HG03025 (cell line): ENCODE measurements around the gene CCNY.

Source experiments
- ATAC-seq: cut with Tn5 transposase; IDR thresholded peaks from one replicate; pipeline ENCODE4 v1.9.1; 2021; ENCODE audit warnings: mild to moderate bottlenecking, moderate library complexity; ENCODE audit not compliant: unreplicated experiment, low FRiP score

The CCNY gene

DNA sequence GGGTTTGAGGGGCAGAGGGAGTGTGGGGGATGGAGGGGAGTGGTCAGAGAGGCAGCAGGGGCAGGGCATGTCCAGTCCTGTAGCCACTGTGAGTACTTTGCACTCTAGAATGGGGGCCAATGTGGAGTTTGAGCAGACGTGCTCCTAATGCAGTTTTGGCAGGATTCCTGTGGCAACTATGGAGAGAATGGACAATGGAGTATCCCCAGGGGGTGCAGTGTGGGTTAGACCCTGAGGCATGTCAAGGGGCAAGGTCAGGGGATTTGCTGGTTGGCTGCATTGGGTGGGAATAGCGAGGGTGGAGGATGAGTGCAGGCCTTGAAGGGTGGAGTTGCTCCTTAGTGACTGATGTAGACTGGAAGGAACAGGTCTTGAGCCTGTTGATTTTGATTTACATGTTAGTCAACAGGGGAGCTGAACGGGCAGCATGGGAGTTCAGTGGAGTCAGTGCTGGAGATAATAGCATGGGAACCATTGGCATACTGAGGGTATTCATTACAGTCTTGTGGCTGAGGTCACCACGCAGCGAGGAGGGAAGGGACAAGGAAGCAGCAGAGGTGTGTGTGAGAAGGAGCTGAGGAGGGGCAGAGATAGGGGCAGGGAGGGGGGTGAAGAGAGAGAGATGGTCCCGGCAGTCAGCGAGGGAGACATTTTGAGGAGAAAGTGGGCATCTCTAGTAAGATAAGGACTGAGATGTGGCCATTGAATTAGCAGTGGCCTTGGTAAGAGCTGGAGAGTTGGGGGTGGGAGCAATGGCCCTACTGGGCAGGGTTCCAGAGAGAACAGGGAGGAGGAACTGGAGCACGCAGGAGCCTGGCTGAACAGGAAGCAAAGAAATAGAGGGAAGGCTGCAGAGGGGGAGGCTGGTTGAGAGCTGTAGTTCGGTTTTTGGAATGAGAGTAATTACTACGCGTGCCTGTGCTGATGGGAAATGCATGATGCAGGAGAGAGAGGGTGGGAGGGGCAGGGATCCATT is 112.7 kb downstream of the CCNY start:
- no peak for ATAC-seq

DNA sequence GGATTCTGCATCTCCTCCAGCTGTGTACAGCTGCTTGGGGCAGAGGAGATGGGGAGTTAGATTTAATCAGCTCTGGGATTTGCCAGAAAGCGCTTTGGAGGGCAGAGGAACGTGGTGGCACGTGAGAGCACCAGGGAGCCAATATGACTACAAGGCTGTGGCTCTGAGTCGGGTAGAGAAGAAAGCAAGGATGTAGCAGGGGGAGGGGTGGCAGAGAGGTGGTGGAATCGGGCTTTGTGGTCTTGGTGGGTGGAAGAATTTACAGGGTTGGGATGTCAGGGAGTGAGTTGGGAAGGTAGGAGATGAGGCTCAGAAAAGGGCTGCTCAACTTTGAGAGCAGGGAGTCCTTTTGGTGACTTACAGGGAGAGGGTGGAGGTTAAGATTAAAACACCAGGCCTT is 113.6 kb downstream of the CCNY start:
- no peak for ATAC-seq

DNA sequence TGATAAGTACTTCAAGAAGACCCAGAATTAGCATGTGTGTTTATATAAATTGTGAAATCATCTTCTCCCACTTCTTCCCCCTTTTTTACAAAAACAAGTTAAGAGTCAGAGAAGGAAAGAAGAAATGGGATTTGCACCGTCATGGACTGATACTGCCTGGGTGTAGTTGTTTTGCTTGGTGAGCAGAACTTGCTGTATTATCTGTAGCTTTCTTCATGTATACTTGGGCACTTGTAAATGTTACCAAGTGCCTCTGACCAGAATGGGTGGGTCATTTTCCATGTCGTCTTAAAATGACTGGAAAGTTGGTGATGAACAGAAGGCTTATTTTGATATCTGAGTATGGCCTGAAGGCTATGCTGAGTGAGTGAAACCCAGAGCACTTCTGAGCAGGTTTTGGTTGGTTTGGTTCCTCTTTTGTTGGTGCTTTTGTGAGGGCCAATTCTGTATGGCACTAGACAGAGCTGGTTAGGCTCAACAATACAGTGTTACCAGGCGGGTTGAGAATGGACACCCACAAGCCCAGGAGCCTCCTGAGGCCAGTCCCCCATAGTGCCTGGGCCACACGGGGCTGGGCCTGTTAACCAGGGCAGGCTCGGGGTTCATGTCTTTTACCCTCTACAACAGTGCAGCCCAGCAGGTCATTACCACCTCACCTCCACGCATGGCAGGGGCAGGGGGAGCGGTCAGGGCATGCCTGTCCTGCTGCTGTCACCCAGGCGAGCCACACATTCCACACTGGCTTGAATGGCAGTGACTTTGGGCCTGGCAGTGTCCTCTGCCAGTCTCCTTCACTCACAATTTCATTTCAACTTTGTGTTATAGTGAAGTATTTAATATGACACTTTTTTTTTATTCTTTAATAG is 115.1 kb downstream of the CCNY start:
- ATAC-seq = peak; percentile 98

DNA sequence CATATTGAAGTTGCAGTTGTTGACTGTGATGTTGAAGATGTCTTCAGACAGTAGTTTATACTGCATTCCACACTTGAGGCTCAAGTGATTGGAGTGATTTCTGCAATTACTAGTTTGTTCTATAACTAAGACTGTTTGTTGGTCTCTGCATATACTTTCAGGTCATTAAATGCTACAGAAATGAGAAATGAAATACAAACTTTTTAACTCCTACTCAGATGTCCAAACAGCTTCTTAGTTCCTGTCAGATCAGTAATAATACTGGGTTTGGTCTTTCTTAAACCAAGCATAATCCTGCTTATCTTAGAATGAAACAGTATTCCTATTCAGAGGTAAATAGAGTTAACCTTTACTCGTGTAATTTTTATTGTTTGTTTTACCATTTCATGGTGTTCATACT is 115.9 kb downstream of the CCNY start:
- no peak for ATAC-seq

DNA sequence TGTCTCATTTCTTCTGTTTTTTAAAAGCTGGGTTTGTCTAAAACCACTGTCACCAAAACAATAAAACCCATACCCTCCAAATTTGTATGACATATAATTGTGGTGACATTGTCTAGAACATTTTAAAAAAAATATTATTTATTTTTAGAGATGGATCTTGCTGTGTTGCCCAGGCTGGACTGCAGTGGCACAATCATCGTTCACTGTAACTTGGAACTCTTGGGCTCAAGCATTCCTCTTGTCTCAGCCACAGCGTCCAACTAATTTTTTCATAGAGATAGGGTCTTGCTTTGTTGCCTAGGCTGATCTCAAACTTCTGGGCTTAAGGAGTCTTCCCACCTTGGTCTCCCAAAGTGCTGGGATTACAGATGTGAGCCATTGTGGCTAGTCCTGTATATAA is 116.5 kb downstream of the CCNY start:
- ATAC-seq = no peak

- ATAC-seq = no peak
These were observed 117.7 kb downstream of the CCNY start for GRCh38 chr10:35453855-35454532.

GRCh38 chr10:35456153-35456720 is 119.9 kb downstream of the CCNY start:
- no peak for ATAC-seq

GRCh38 chr10:35456784-35457183 is 120.5 kb downstream of the CCNY start:
- no peak for ATAC-seq

DNA sequence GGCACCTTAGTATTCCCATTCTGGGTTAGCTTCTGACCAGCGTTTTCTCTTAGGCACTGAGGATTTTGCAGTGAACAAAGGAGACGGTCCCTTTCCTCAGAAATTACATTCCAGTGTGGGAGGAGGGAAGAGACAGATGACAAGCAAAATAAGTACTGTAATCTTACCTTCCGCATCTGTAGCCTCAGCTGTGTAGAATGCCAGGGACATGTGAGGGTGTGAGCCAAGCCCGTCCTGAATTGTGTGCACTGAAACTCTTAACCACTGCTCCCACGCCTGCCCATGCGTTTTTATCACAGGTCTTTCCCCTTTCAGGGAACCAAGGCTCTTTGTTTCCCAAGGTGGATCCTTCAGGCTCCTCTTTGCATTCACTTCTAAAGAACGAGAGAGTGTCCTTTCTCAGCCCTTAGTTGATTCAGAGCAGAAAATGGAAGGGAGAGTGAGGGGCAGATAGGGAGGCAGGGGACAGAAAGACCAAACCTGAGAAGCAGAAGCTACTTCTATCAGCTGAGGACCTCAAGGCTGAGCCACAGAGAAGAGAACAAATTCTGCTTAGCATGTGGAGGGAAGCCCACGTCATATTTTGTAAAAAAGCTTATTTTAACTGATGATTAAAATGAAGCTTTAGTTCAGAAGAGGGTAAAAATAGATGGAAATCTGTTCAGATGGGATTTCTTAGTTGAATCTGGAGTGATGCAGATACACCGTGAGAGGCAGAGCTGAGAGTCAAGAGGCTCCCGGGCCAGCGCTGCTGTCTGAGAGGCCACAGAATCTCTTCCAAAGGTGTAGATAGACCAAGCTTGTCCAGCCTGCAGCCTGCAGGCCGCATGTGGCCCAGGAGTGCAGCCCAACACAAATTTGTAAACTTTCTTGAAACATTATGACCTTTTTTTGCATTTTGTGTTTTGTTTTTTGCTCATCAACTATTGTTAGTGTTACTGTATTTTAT is 122.5 kb downstream of the CCNY start:
- no peak for ATAC-seq

DNA sequence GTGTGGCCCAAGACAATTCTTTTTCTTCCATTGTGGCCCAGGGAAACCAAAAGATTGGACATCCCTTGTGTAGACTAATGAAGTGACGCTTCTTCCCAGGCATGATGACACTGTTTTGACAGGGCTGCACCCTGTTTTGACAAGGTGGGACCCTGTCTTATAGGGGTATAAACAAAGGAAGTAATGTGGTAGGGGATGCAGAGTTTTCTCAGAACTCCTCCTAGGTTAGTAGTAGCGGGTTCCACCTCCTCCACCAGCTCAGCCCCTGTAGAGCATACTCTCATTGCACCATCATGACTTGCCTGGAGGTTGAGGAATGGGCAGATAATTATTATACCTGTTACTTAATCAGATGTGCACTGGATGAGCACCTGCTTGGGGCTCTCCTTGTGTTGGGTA is 123.1 kb downstream of the CCNY start:
- ATAC-seq = no peak

GRCh38 chr10:35460852-35461460 is 124.6 kb downstream of the CCNY start:
- no peak for ATAC-seq

- ATAC-seq = peak; percentile 85
These were observed 126.2 kb downstream of the CCNY start for GRCh38 chr10:35462491-35462934.

GRCh38 chr10:35463105-35463867 is 127.0 kb downstream of the CCNY start:
- no peak for ATAC-seq

DNA sequence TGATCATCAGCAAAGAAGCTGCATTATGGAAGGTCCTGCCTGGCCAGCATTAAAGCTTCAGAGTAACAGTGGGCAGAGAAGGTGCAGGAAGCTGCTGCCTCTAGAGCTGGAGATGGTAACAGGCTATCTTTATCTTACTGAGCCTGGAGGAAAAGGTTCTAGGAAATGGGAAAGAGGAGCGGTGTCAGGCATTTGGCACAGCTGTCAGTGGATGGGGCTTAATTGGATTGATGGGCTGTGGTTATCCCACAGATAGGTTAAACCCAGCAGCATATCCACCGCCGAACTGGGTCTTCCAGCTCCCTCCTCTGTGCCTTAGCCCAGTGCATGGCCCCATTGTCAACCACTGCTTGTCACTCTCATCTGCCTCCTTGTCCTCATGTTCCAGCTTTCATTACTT is 127.6 kb downstream of the CCNY start:
- ATAC-seq = no peak

- ATAC-seq = no peak
These were observed 128.6 kb downstream of the CCNY start for GRCh38 chr10:35464825-35465456.

DNA sequence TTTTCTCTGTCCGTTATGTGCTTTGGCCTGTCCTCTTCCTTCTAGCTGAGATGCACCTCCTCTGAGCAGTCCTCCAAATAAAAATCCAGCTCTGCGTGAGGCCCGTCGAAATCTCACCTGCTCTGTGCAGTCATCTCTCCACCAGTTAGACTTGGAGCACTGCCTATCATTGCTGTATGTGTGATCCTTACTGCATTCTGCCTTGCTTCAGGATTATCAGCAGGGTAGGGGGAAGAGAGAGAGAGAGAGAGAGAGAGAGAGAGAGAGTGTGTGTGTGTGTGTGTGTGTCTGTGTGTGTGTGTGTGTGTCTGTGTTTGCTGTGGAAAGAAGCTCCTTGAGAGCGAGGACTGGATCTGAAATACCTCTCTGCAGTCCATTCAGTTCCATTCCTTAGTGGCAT is 129.4 kb downstream of the CCNY start:
- ATAC-seq = no peak

GRCh38 chr10:35466170-35466569 is 129.9 kb downstream of the CCNY start:
- no peak for ATAC-seq

GRCh38 chr10:35466661-35467060 is 130.4 kb downstream of the CCNY start:
- ATAC-seq = no peak
